Measurements from ENCODE around the gene DUSP9.

DUSP9 gene

GRCh38 chrX:153667281-153667955 lies 20.4 kb downstream of the DUSP9 start:
- TF ChIP-seq CTCF (conservative IDR thresholded peaks at IDR 0.05; ENCODE audit: control insufficient read depth, insufficient read depth, low read depth, low read length), result no peak
- no peak for DNase-seq (ENCODE audit: low read depth)
- no peak overlapping the region for H3K4me3 ChIP-seq (ENCODE audit: control insufficient read depth, low read depth, low read length)

GRCh38 chrX:153667956-153668396 lies 21.0 kb downstream of the DUSP9 start:
- TF ChIP-seq CTCF (conservative IDR thresholded peaks at IDR 0.05; ENCODE audit: control insufficient read depth, insufficient read depth, low read depth, low read length), result peak; percentile 67
- H3K4me3 ChIP-seq (ENCODE audit: control insufficient read depth, low read depth, low read length), result no peak overlapping the region
- DNase-seq (ENCODE audit: low read depth), result peak; percentile 71

GRCh38 chrX:153668423-153669173 lies 21.6 kb downstream of the DUSP9 start:
- no peak overlapping the region for H3K4me3 ChIP-seq (ENCODE audit: control insufficient read depth, low read depth, low read length)
- DNase-seq (ENCODE audit: low read depth), result no peak
- TF ChIP-seq CTCF (conservative IDR thresholded peaks at IDR 0.05; ENCODE audit: control insufficient read depth, insufficient read depth, low read depth, low read length), result no peak

GRCh38 chrX:153669174-153669890 lies 22.3 kb downstream of the DUSP9 start:
- TF ChIP-seq CTCF (conservative IDR thresholded peaks at IDR 0.05; ENCODE audit: control insufficient read depth, insufficient read depth, low read depth, low read length), result peak; percentile 52
- H3K4me3 ChIP-seq (ENCODE audit: control insufficient read depth, low read depth, low read length), result no peak overlapping the region
- DNase-seq (ENCODE audit: low read depth), result peak; percentile 10

- no peak for TF ChIP-seq CTCF (conservative IDR thresholded peaks at IDR 0.05; ENCODE audit: control insufficient read depth, insufficient read depth, low read depth, low read length)
- DNase-seq (ENCODE audit: low read depth), result no peak
- H3K4me3 ChIP-seq (ENCODE audit: control insufficient read depth, low read depth, low read length), result no peak overlapping the region
Observed at GRCh38 chrX:153669901-153670731, 23.1 kb downstream of the DUSP9 start.
